Raji (cell line): ENCODE results near the gene RBP3.

Experiments
- POLR2A ChIP-seq: IDR thresholded peaks from 2 replicates; pipeline ENCODE4 v1.6.1; 2011; ENCODE audit warnings: low read depth, low read length, control low read depth; ENCODE audit not compliant: insufficient read depth

The RBP3 gene

DNA sequence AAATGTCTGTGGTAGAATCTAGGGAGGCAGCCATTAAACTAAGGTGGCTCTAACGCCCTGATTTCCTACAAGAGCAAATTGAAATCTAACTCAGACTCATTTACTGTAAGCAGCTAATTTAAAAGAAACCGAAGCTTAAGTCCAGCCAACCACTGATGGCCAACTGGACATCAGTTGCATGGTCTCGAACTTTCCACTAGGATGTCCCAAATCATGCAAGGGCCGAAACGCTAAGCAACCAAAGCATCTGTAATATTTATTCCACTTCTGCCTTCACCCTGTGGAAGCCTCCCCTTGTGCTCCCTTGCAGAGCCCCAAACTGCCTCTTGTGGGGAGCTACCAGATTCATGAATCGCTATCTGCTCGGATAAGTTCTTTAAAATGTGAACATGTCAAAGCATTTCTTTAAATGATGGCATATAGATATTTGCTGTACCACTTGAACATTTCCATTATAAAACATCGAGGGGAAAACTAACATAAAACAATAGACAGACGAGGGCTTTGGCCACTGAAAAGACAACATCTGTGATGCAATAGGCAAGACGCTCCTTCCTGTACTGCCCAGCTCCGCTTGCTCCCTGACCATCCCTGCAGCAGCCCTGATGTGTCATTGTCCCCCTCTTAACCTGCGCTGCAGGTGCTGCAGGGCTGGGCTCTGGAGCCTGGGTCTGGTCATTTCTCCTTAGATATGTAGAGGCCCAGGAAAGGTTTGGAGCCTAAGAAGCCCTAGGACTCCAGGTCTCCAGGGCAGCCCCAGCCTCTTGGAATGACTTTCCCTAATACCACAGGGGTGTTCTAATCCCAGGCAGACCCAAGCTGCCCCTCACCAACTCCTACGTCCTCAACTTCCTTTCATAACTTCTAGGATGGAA lies 2.9 kb upstream of the RBP3 start:
- TF ChIP-seq POLR2A: no peak

DNA sequence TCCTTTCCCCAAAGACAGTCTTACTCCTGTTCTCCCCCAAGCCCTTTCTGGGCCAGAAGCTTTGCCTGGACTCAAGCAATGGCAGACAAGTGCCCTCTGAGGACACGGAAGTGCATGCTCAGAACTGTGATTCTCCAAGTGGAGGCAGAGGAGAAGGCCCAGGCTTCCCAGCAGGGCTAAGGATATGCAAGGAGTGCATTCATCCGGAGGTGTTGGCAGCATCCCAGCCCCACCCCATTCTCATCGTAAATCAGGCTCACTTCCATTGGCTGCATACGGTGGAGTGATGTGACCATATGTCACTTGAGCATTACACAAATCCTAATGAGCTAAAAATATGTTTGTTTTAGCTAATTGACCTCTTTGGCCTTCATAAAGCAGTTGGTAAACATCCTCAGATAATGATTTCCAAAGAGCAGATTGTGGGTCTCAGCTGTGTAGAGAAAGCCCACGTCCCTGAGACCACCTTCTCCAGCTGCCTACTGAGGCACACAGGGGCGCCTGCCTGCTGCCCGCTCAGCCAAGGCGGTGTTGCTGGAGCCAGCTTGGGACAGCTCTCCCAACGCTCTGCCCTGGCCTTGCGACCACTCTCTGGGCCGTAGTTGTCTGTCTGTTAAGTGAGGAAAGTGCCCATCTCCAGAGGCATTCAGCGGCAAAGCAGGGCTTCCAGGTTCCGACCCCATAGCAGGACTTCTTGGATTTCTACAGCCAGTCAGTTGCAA lies 1.4 kb upstream of the RBP3 start:
- no peak for TF ChIP-seq POLR2A

DNA sequence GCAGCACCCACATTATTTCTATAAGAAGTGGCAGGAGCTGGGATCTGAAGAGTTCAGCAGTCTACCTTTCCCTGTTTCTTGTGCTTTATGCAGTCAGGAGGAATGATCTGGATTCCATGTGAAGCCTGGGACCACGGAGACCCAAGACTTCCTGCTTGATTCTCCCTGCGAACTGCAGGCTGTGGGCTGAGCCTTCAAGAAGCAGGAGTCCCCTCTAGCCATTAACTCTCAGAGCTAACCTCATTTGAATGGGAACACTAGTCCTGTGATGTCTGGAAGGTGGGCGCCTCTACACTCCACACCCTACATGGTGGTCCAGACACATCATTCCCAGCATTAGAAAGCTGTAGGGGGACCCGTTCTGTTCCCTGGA lies 874 bp upstream of the RBP3 start:
- no peak for TF ChIP-seq POLR2A

DNA sequence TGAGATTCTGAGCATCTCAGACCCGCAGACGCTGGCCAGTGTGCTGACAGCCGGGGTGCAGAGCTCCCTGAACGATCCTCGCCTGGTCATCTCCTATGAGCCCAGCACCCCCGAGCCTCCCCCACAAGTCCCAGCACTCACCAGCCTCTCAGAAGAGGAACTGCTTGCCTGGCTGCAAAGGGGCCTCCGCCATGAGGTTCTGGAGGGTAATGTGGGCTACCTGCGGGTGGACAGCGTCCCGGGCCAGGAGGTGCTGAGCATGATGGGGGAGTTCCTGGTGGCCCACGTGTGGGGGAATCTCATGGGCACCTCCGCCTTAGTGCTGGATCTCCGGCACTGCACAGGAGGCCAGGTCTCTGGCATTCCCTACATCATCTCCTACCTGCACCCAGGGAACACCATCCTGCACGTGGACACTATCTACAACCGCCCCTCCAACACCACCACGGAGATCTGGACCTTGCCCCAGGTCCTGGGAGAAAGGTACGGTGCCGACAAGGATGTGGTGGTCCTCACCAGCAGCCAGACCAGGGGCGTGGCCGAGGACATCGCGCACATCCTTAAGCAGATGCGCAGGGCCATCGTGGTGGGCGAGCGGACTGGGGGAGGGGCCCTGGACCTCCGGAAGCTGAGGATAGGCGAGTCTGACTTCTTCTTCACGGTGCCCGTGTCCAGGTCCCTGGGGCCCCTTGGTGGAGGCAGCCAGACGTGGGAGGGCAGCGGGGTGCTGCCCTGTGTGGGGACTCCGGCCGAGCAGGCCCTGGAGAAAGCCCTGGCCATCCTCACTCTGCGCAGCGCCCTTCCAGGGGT lies 703 bp downstream of the RBP3 start:
- no peak for TF ChIP-seq POLR2A

DNA sequence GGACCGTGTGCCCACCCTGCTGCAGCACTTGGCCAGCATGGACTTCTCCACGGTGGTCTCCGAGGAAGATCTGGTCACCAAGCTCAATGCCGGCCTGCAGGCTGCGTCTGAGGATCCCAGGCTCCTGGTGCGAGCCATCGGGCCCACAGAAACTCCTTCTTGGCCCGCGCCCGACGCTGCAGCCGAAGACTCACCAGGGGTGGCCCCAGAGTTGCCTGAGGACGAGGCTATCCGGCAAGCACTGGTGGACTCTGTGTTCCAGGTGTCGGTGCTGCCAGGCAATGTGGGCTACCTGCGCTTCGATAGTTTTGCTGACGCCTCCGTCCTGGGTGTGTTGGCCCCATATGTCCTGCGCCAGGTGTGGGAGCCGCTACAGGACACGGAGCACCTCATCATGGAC lies 1.4 kb downstream of the RBP3 start:
- TF ChIP-seq POLR2A: no peak

DNA sequence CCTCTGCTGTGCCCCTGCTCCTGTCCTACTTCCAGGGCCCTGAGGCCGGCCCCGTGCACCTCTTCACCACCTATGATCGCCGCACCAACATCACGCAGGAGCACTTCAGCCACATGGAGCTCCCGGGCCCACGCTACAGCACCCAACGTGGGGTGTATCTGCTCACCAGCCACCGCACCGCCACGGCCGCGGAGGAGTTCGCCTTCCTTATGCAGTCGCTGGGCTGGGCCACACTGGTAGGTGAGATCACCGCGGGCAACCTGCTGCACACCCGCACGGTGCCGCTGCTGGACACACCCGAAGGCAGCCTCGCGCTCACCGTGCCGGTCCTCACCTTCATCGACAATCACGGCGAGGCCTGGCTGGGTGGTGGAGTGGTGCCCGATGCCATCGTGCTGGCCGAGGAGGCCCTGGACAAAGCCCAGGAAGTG lies 1.8 kb downstream of the RBP3 start:
- TF ChIP-seq POLR2A: no peak

DNA sequence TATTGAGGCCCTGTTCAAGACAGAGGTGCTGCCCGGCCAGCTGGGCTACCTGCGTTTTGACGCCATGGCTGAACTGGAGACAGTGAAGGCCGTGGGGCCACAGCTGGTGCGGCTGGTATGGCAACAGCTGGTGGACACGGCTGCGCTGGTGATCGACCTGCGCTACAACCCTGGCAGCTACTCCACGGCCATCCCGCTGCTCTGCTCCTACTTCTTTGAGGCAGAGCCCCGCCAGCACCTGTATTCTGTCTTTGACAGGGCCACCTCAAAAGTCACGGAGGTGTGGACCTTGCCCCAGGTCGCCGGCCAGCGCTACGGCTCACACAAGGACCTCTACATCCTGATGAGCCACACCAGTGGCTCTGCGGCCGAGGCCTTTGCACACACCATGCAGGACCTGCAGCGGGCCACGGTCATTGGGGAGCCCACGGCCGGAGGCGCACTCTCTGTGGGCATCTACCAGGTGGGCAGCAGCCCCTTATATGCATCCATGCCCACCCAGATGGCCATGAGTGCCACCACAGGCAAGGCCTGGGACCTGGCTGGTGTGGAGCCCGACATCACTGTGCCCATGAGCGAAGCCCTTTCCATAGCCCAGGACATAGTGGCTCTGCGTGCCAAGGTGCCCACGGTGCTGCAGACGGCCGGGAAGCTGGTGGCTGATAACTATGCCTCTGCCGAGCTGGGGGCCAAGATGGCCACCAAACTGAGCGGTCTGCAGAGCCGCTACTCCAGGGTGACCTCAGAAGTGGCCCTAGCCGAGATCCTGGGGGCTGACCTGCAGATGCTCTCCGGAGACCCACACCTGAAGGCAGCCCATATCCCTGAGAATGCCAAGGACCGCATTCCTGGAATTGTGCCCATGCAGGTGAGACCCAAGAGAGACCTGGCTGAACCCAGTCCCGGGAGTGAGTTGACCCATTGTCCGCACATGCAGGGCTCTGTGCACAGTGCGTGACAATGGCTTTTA lies 2.8 kb downstream of the RBP3 start:
- TF ChIP-seq POLR2A: no peak

DNA sequence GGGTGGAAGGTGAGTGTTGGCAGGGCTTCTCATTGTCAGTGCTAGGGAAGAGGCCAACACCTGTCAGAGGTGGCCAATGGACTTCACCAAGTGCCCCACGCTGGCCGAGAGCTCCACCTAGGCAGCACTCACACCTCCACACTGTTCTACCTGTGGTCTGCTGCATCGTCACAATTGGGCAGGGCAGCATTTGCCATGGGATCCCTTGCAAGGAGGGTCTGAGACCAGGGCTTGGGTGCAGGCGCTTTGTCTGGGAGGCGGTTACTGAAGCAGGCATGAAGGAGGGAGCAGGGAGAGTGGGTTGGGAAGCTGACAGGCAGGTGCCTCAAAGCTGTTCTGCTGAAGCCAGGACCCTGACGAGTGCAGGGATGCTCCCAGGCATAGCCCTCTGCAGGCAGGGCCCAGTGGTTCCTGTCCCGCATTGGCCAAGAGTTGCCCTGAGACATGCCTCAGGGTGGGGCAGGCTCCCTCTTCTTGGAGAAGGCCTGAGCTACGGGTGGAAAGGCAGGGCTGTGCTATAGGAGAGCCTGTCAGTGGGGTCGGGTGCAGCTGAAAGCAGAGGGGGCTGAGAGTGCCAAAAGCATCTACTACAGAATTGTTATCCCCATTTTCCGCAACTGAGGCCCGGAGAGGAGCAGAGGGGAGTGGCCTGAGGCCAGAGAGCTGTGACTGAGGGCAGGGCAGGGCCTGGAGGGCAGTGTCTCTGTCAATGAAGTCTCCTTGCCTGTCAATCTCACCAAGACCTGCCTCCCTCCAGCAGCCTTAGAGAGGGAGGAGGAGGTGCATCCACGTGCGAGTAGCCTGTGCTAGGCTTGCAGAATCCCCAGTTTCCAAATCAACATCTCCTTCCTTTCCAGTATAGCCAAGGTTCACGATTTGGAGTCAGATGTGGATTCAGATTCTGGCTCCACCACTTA lies 4.0 kb downstream of the RBP3 start:
- no peak for TF ChIP-seq POLR2A

DNA sequence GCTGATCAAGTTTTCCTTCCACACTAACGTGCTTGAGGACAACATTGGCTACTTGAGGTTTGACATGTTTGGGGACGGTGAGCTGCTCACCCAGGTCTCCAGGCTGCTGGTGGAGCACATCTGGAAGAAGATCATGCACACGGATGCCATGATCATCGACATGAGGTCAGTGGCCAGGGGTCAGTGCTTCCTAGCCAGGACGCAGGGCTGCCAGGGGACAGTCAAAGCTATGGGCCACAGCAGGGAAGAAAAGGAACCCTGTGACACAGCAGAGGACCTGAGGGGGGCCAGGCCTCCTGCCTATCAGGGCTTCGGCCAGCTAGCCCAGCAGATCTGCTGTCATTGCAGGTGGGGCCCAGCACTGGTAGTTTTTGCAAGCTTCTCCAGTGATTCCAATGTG lies 5.2 kb downstream of the RBP3 start:
- TF ChIP-seq POLR2A: no peak

DNA sequence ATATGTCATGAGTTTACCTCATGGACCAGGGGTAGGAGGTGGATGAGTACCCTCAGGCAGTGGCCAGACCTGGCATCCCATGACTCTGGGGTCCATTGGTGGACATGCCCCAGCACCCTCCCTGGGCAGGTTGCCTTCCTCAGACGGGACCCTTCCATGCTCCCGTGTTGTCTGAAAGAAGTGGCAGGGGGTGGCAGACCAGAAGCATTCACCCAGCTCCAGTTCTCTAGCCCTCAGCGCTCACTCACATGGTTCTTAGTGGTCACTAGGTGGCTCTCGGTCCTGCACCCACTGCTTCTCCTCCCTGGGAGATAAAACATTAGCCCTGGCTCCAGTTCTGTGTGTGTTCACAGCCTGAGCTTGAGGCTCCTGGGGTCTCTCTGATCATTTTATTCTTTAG lies 6.0 kb downstream of the RBP3 start:
- TF ChIP-seq POLR2A: no peak

DNA sequence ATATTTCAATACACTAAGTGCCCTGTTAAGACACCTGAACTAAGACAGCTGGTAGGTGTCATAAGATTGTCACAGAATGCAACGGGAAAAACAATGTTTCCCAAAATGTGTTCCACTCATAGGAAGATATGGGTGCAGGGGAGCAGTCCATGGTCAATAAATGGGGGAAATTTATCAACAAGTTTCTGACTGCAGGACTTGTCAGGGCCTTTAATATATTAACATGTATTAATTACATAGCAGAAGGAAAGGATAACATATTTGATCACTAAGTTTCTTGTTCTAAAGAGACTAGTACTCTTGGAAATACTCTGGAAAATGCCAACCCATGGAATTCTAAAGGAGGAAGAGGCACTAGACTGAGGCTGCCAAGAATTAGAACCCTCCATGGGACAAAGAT lies 6.7 kb downstream of the RBP3 start:
- TF ChIP-seq POLR2A: no peak

DNA sequence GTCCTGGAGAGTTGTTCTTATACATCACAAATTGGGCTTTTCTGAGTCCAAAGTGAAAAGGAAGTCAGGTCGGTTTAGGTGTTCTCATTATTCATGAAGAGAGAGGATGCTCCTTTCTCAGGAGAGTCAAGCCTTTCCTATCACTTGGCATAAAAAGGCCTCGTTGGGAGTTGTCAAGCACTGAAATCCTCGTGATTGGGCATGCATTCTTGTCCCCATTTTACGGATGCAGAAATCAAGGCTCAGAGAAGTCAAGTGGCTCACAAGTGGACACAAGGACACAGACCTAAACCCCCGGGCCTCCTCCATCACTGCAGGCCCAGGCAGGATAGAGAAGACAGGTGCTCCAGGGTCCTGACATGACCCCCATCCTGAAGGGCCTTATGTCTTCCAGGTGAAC lies 8.5 kb downstream of the RBP3 start:
- no peak for TF ChIP-seq POLR2A

DNA sequence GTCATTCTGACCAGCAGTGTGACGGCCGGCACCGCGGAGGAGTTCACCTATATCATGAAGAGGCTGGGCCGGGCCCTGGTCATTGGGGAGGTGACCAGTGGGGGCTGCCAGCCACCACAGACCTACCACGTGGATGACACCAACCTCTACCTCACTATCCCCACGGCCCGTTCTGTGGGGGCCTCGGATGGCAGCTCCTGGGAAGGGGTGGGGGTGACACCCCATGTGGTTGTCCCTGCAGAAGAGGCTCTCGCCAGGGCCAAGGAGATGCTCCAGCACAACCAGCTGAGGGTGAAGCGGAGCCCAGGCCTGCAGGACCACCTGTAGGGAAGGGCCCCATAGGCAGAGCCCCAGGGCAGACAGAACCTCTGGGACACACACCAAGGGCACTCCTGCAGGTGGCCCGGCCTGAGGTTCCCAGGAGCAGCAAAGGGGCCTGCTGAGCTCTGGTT lies 9.0 kb downstream of the RBP3 start:
- no peak for TF ChIP-seq POLR2A
